Raji (cell line): ENCODE measurements around the gene ZEB2.
A peak's percentile ranks its signal among the peaks of the same experiment; 100 is the strongest.

Experiments used
- POLR2A ChIP-seq: IDR thresholded peaks from 2 replicates; pipeline ENCODE4 v1.6.1; 2011; ENCODE audit warnings: low read depth, low read length, control low read depth; ENCODE audit not compliant: insufficient read depth

ZEB2 gene

GRCh38 chr2:144370937-144371584 lies 148.9 kb downstream of the ZEB2 start:
- no peak for TF ChIP-seq POLR2A

GRCh38 chr2:144369416-144369815 lies 150.5 kb downstream of the ZEB2 start:
- no peak for TF ChIP-seq POLR2A

- TF ChIP-seq POLR2A: no peak
Measured at GRCh38 chr2:144366825-144367429, 153.0 kb downstream of the ZEB2 start.

GRCh38 chr2:144364944-144365738 lies 154.8 kb downstream of the ZEB2 start:
- TF ChIP-seq POLR2A: no peak

GRCh38 chr2:144362401-144362800 lies 157.5 kb downstream of the ZEB2 start:
- TF ChIP-seq POLR2A: no peak

GRCh38 chr2:144361742-144362141 lies 158.2 kb downstream of the ZEB2 start:
- TF ChIP-seq POLR2A: no peak

GRCh38 chr2:144359684-144360083 lies 160.2 kb downstream of the ZEB2 start:
- TF ChIP-seq POLR2A: no peak

- TF ChIP-seq POLR2A: peak; percentile 91
Measured at GRCh38 chr2:144358979-144359541, 160.9 kb downstream of the ZEB2 start.

GRCh38 chr2:144358374-144358964 lies 161.4 kb downstream of the ZEB2 start:
- no peak for TF ChIP-seq POLR2A

GRCh38 chr2:144357623-144358373 lies 162.1 kb downstream of the ZEB2 start:
- TF ChIP-seq POLR2A: no peak

GRCh38 chr2:144356402-144356801 lies 163.5 kb downstream of the ZEB2 start:
- no peak for TF ChIP-seq POLR2A

- no peak for TF ChIP-seq POLR2A
Measured at GRCh38 chr2:144354953-144355352, 165.0 kb downstream of the ZEB2 start.

- TF ChIP-seq POLR2A: no peak
Measured at GRCh38 chr2:144351687-144352086, 168.2 kb downstream of the ZEB2 start.

- TF ChIP-seq POLR2A: no peak
Measured at GRCh38 chr2:144350151-144350802, 169.6 kb downstream of the ZEB2 start.
